IMR-90 (cell line): ENCODE measurements around the gene ECE2. TPM values are rescaled to one million over a fixed set of nuclear protein-coding genes. Genes with fewer than 3 reads are reported as not detected.

Experiments
- ATAC-seq: fragments of 200-7000 bp; cut with Tn5 transposase; 2 replicates; pipeline ENCODE4 v1.9.1; 2020; ENCODE audit warnings: low read depth, mild to moderate bottlenecking, moderate library complexity
- BruUV-seq: library from RNA; stranded (reverse); fragments of 400-500 nt; replicated peaks from 2 replicates; lab custom pipeline; 2021; lab: Mats Ljungman, UMichigan
- CTCF ChIA-PET: fragments of 300-600 bp; formaldehyde crosslinking; extraction: SDS; loops from one replicate; lab custom pipeline; 2021; ENCODE audit warnings: antibody characterized with exemption; lab: Yijun Ruan, JAX
- POLR2A ChIA-PET: fragments of 300-600 bp; sonication (Branson Sonifier 250); formaldehyde crosslinking; loops from one replicate; lab custom pipeline; 2022; ENCODE audit warnings: antibody characterized with exemption; ENCODE audit not compliant: unreplicated experiment; lab: Charles Lee
- DNase-seq: peaks from one replicate; pipeline ENCODE4 v3.0.0; 2013
- H2AFZ ChIP-seq: replicated peaks from 2 replicates; pipeline ENCODE3; 2013; ENCODE audit warnings: low read length, mild to moderate bottlenecking; ENCODE audit not compliant: poor library complexity
- H2AK5ac ChIP-seq: 2 replicates; pipeline ENCODE4 v1.6.1; 2013; ENCODE audit warnings: low read depth, low read length, inconsistent platforms
- H2AK9ac ChIP-seq: replicated peaks from 2 replicates; pipeline ENCODE3; 2013; ENCODE audit warnings: mild to moderate bottlenecking, low read depth, low read length, moderate library complexity; ENCODE audit not compliant: poor library complexity
- H2BK120ac ChIP-seq: 2 replicates; pipeline ENCODE4 v1.6.1; 2013; ENCODE audit warnings: low read depth, low read length, inconsistent platforms
- H2BK15ac ChIP-seq: 3 replicates; pipeline ENCODE4 v1.6.1; 2013; ENCODE audit warnings: low read depth, low read length, inconsistent platforms
- H2BK20ac ChIP-seq: 2 replicates; pipeline ENCODE4 v1.6.1; 2013; ENCODE audit warnings: low read depth, mild to moderate bottlenecking, inconsistent platforms, low read length, moderate library complexity
- H2BK5ac ChIP-seq: 2 replicates; pipeline ENCODE4 v1.6.1; 2013; ENCODE audit warnings: mild to moderate bottlenecking, low read depth, low read length, inconsistent platforms; ENCODE audit not compliant: poor library complexity, severe bottlenecking
- H3K14ac ChIP-seq: replicated peaks from 2 replicates; pipeline ENCODE4 v1.6.1; 2013; ENCODE audit warnings: low read depth, low read length, inconsistent platforms
- H3K18ac ChIP-seq: 2 replicates; pipeline ENCODE4 v1.6.1; 2013; ENCODE audit warnings: low read depth, low read length, control low read depth
- H3K23ac ChIP-seq: 2 replicates; pipeline ENCODE4 v1.6.1; 2013; ENCODE audit warnings: low read depth, low read length, inconsistent platforms
- H3K27ac ChIP-seq: 2 replicates; pipeline ENCODE4 v1.5.1; 2013; ENCODE audit warnings: mild to moderate bottlenecking, control low read depth, low read length; ENCODE audit not compliant: insufficient read depth
- H3K27me3 ChIP-seq: 2 replicates; pipeline ENCODE4 v1.6.1; 2013; ENCODE audit warnings: low read length; ENCODE audit not compliant: control insufficient read depth, insufficient read depth
- H3K36me3 ChIP-seq: 2 replicates; pipeline ENCODE4 v1.6.1; 2013; ENCODE audit warnings: low read length, mixed read lengths; ENCODE audit not compliant: control insufficient read depth, insufficient read depth
- H3K4ac ChIP-seq: 2 replicates; pipeline ENCODE4 v1.6.1; 2013; ENCODE audit warnings: low read depth, low read length, inconsistent platforms
- H3K4me1 ChIP-seq: 2 replicates; pipeline ENCODE4 v1.6.1; 2013; ENCODE audit warnings: low read length, mixed read lengths; ENCODE audit not compliant: control insufficient read depth, insufficient read depth
- H3K4me2 ChIP-seq: 2 replicates; pipeline ENCODE4 v1.6.1; 2013; ENCODE audit warnings: low read depth, mild to moderate bottlenecking, control low read depth, low read length, moderate library complexity
- H3K4me3 ChIP-seq: 2 replicates; pipeline ENCODE4 v1.5.1; 2013; ENCODE audit warnings: low read depth, mild to moderate bottlenecking, control low read depth, low read length, moderate library complexity; ENCODE audit not compliant: insufficient read depth
- H3K56ac ChIP-seq: 2 replicates; pipeline ENCODE4 v1.6.1; 2013; ENCODE audit warnings: low read length, inconsistent platforms; ENCODE audit not compliant: insufficient read depth; ENCODE audit errors: extremely low read depth
- H3K79me1 ChIP-seq, 2 experiments: 2 replicates each; pipeline ENCODE4 v1.6.1; 2013; ENCODE audit warnings: low read length in 2 of 2, inconsistent platforms in 1 of 2, low read depth in 1 of 2
- H3K9ac ChIP-seq: 2 replicates; pipeline ENCODE4 v1.6.1; 2013; ENCODE audit warnings: low read depth, low read length, control low read depth
- H3K9me1 ChIP-seq: 2 replicates; pipeline ENCODE4 v1.6.1; 2013; ENCODE audit warnings: low read length, inconsistent platforms; ENCODE audit not compliant: insufficient read depth
- H3K9me3 ChIP-seq: 2 replicates; pipeline ENCODE4 v1.6.1; 2013; ENCODE audit warnings: low read length; ENCODE audit not compliant: control insufficient read depth, insufficient read depth
- H4K20me1 ChIP-seq: 2 replicates; pipeline ENCODE4 v1.6.1; 2013; ENCODE audit warnings: low read length, inconsistent platforms; ENCODE audit not compliant: insufficient read depth
- H4K5ac ChIP-seq: 2 replicates; pipeline ENCODE4 v1.6.1; 2013; ENCODE audit warnings: mild to moderate bottlenecking, low read depth, low read length, control low read depth
- H4K8ac ChIP-seq, 2 experiments: 2 replicates each; pipeline ENCODE4 v1.6.1; 2013; ENCODE audit warnings: low read depth in 2 of 2, low read length in 2 of 2, control low read depth in 1 of 2, inconsistent platforms in 1 of 2
- H4K91ac ChIP-seq: 2 replicates; pipeline ENCODE4 v1.6.1; 2013; ENCODE audit warnings: low read depth, low read length, inconsistent platforms; ENCODE audit not compliant: insufficient read depth
- CEBPB ChIP-seq: IDR thresholded peaks from 2 replicates; pipeline ENCODE4 v1.6.1; 2012; ENCODE audit warnings: low read depth, low read length, improper control_type of control experiment
- CHD1 ChIP-seq: IDR thresholded peaks from 2 replicates; pipeline ENCODE4 v1.6.1; 2012; ENCODE audit warnings: low read depth, low read length, improper control_type of control experiment
- FOS ChIP-seq: fragments of 150-350 bp; IDR thresholded peaks from 2 replicates; pipeline ENCODE4 v1.6.1; 2016; ENCODE audit warnings: low read depth, low read length
- MAZ ChIP-seq: IDR thresholded peaks from 2 replicates; pipeline ENCODE4 v1.6.1; 2012; ENCODE audit warnings: low read depth, mild to moderate bottlenecking, low read length, improper control_type of control experiment, moderate library complexity, borderline replicate concordance
- MXI1 ChIP-seq: IDR thresholded peaks from 2 replicates; pipeline ENCODE4 v1.6.1; 2012; ENCODE audit warnings: low read depth, mild to moderate bottlenecking, low read length, moderate library complexity, borderline replicate concordance
- NFE2L2 ChIP-seq: fragments of 150-350 bp; IDR thresholded peaks from 2 replicates; pipeline ENCODE4 v1.6.1; 2016; ENCODE audit warnings: low read depth, mild to moderate bottlenecking, low read length
- POLR2A ChIP-seq: IDR thresholded peaks from 2 replicates; pipeline ENCODE4 v1.6.1; 2012; ENCODE audit warnings: mild to moderate bottlenecking, low read depth, low read length
- RAD21 ChIP-seq: IDR thresholded peaks from 2 replicates; pipeline ENCODE4 v1.6.1; 2012; ENCODE audit warnings: low read length, improper control_type of control experiment
- RFX5 ChIP-seq: IDR thresholded peaks from 2 replicates; pipeline ENCODE4 v1.8.0; 2012; ENCODE audit warnings: low read depth, mild to moderate bottlenecking, low read length, moderate library complexity
- SMC3 ChIP-seq: fragments of 150-350 bp; IDR thresholded peaks from 2 replicates; pipeline ENCODE4 v1.6.1; 2016; ENCODE audit warnings: low read depth, mild to moderate bottlenecking, antibody characterized with exemption, low read length, moderate library complexity
- WGBS, 2 experiments: methylation state at CpG; one replicate each; pipeline versions ENCODE4 v1.1.5 to v1.1.7; 2013; ENCODE audit warnings: missing lambda C conversion rate in 2 of 2; ENCODE audit not compliant: insufficient read length in 1 of 2; ENCODE audit errors: extremely low coverage in 2 of 2; 5-methylcytosine and 5-hydroxymethylcytosine counted together
- dilution Hi-C: fragments of 300-500 bp; cut with HindIII; formaldehyde crosslinking; loops from one replicate; pipeline ENCODE4 v1.14.3; 2018; ENCODE audit warnings: low sequenced_read_pairs; ENCODE audit not compliant: unreplicated experiment
- in situ Hi-C: fragments of 300-500 bp; cut with MboI; formaldehyde crosslinking; loops from 3 replicates; pipeline ENCODE4 v1.14.3; 2019; ENCODE audit warnings: low sequenced_read_pairs, inconsistent platforms, mixed read lengths
- intact Hi-C: fragments of 100-400 bp; cut with micrococcal nuclease; formaldehyde crosslinking; loops from 2 replicates; pipeline ENCODE4 v1.10.0; 2022
- polyA plus RNA-seq, 3 experiments: library from polyadenylated mRNA; depleted of rRNA; stranded (reverse); fragments of >200 nt; gene quantifications; 2 replicates each; pipeline ENCODE4 v1.2.3, GENCODE V29; 2012; ENCODE audit warnings: low replicate concordance in 1 of 3
- total RNA-seq: library from RNA; depleted of rRNA; stranded (reverse); fragments of >200 nt; gene quantifications from 2 replicates; pipeline ENCODE4 v1.2.3, GENCODE V29; 2012
- TF ChIP-seq, protein P1 (sequence below): fragments of 150-350 bp; IDR thresholded peaks from 2 replicates; pipeline ENCODE4 v1.6.1; 2017; ENCODE audit warnings: mild to moderate bottlenecking, antibody characterized with exemption, low read length, low read depth

The ECE2 gene
- total and polyA plus RNA-seq, 2 of the 4 experiments (the other 2 are of a cell fraction), result not detected

DNA sequence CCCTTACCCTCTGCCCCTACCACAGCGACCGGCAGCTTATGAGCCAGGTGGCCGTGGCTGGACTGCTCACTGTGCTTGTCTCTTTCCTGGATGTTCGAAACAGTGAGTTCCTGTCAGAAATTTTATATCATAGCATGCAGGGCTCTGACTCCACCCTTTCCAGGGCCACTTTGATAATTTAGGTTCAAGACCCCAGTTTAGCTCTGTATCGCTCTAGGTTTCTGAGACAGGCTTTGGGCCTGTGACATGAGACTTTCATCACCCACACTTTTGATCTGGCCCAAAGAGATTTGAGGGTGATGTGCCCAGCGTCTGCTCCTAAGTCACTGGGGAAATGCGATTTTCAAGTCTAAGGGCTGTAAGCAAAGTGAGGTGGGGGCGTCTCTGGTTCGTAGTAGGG, 32.1 kb downstream of the ECE2 start:
- H3K18ac ChIP-seq, result no peak overlapping the region
- H4K8ac ChIP-seq, result no peak overlapping the region
- H4K91ac ChIP-seq, result no peak overlapping the region
- no peak overlapping the region for H2AK5ac ChIP-seq
- peaks cover 59% of the 10 kb centered on the region for H3K36me3 ChIP-seq
- no peak overlapping the region for H2BK120ac ChIP-seq
- CTCF ChIA-PET, result no interaction called here
- H3K9ac ChIP-seq, result no peak overlapping the region
- TF ChIP-seq RAD21 (no peak), FOS (no peak), RFX5 (no peak), SMC3 (no peak), CHD1 (no peak), NFE2L2 (no peak), POLR2A (no peak), MXI1 (no peak), CEBPB (no peak), MAZ (no peak)
- TF ChIP-seq, protein P1, sequence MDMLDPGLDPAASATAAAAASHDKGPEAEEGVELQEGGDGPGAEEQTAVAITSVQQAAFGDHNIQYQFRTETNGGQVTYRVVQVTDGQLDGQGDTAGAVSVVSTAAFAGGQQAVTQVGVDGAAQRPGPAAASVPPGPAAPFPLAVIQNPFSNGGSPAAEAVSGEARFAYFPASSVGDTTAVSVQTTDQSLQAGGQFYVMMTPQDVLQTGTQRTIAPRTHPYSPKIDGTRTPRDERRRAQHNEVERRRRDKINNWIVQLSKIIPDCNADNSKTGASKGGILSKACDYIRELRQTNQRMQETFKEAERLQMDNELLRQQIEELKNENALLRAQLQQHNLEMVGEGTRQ, result no peak
- no peak overlapping the region for H2BK15ac ChIP-seq
- H3K27ac ChIP-seq, result no peak overlapping the region
- no peak overlapping the region for H3K4me2 ChIP-seq
- H3K56ac ChIP-seq, result no peak overlapping the region
- no TSS peak for BruUV-seq
- H3K4ac ChIP-seq, result no peak overlapping the region
- H3K4me3 ChIP-seq, result no peak overlapping the region
- in situ Hi-C loops (no loop called here), dilution Hi-C loops (no loop called here), intact Hi-C loops (no loop called here)
- H4K20me1 ChIP-seq, result peaks cover 28% of the 10 kb centered on the region
- no peak for ATAC-seq
- no peak overlapping the region for H2BK5ac ChIP-seq
- no peak overlapping the region for H2AFZ ChIP-seq
- H3K9me3 ChIP-seq, result no peaks in the 10 kb centered on the region
- H3K27me3 ChIP-seq, result no peaks in the 10 kb centered on the region
- DNase-seq, result no peak
- H3K23ac ChIP-seq, result no peak overlapping the region
- POLR2A ChIA-PET, result no interaction called here
- no peak overlapping the region for H3K14ac ChIP-seq
- no peak overlapping the region for H4K5ac ChIP-seq
- H3K4me1 ChIP-seq, result no peaks in the 10 kb centered on the region
- peaks cover 25 to 27% of the 10 kb centered on the region in 2 experiments for H3K79me1 ChIP-seq
- H3K9me1 ChIP-seq, result no peaks in the 10 kb centered on the region; the same call in 1 of the 2 replicates
- H2BK20ac ChIP-seq, result no peak overlapping the region
- WGBS, 2 experiments, result 92% methylated on average over 2 of the region's 9 CpGs; no CpG with 5 or more reads in 1 of the 2 experiments
- no peak overlapping the region for H2AK9ac ChIP-seq
